ENCODE results near the gene DDI1. TPM values are rescaled to one million over a fixed set of nuclear protein-coding genes. Genes with fewer than 3 reads are reported as not detected.

Gene DDI1
- total and polyA plus RNA-seq, 2 experiments from 2014 or later, result 0.13 TPM; not detected in 1

GRCh38 chr11:104028476-104029263, 7.8 kb upstream of the DDI1 start (continued):
- no peak for TF ChIP-seq REST (IDR thresholded peaks at IDR 0.05; ENCODE audit: unreplicated experiment)

GRCh38 chr11:104033134-104033533, 3.3 kb upstream of the DDI1 start:
- H3F3A ChIP-seq (replicated peaks; ENCODE audit: low read depth), result no peaks in the 10 kb centered on the region
- Mint-ChIP-seq H3K36me3 (ENCODE audit: low read depth) (no peaks in the 10 kb centered on the region), H3K4me3 (no peak overlapping the region), H3K27me3 (ENCODE audit: insufficient read depth, low read depth, poor library complexity) (no peaks in the 10 kb centered on the region), H3K9me3 (peaks cover 2% of the 10 kb centered on the region; the same call in 2 of the 3 replicates), H3K4me1 (no peaks in the 10 kb centered on the region), H3K27ac (no peak overlapping the region)
- no peak overlapping the region for H3K27ac ChIP-seq (ENCODE audit: low read depth)
- no peak for ATAC-seq
- no peak overlapping the region for H3K4me3 ChIP-seq
- no peaks in the 10 kb centered on the region for H4K20me1 ChIP-seq (replicated peaks; ENCODE audit: insufficient read depth)
- no peaks in the 10 kb centered on the region for H3K9me2 ChIP-seq (ENCODE audit: insufficient read depth)
- 0 out of 2 replicates have a peak, but pooled peaks cover 2% of the 10 kb centered on the region for H3K36me3 ChIP-seq (ENCODE audit: insufficient read depth)
- DNase-seq (ENCODE audit: low spot score), result no peak
- H2AFZ ChIP-seq, result no peak overlapping the region
- H3K27me3 ChIP-seq (ENCODE audit: insufficient read depth), result no peaks in the 10 kb centered on the region
- H3K79me2 ChIP-seq (replicated peaks; ENCODE audit: insufficient read depth), result no peaks in the 10 kb centered on the region
- no peaks in the 10 kb centered on the region for H3K4me1 ChIP-seq (ENCODE audit: insufficient read depth)
- H3K4me2 ChIP-seq, result no peak overlapping the region
- TF ChIP-seq ZNF331 (CRISPR knock-in tag; IDR thresholded peaks at IDR 0.05; ENCODE audit: low read depth) (no peak), EZH2phosphoT487 (IDR thresholded peaks at IDR 0.05; ENCODE audit: unreplicated experiment) (no peak), REST (IDR thresholded peaks at IDR 0.05; ENCODE audit: unreplicated experiment) (no peak), NANOG (IDR thresholded peaks at IDR 0.05; ENCODE audit: borderline replicate concordance) (no peak), ZNF114 (CRISPR knock-in tag; IDR thresholded peaks at IDR 0.05) (no peak), CTCF (conservative IDR thresholded peaks at IDR 0.05; ENCODE audit: low read depth in 2 of 2) (no peak), POLR2AphosphoS5 (IDR thresholded peaks at IDR 0.05; ENCODE audit: low read depth) (no peak), JUNB (IDR thresholded peaks at IDR 0.05; ENCODE audit: unreplicated experiment) (no peak), ETS1 (IDR thresholded peaks at IDR 0.05) (no peak), CREB1 (CRISPR knock-in tag; IDR thresholded peaks at IDR 0.05; ENCODE audit: low read depth) (no peak), EZH2 (IDR thresholded peaks at IDR 0.05; ENCODE audit: low read depth, unreplicated experiment) (no peak)

All from GM23338 (cell line).